WTC11 (cell line): ENCODE data around the gene ARMC8. TPM values are rescaled to one million over a fixed set of nuclear protein-coding genes. Genes with fewer than 3 reads are reported as not detected.

Source experiments
- ATAC-seq: fragments of 200-7000 bp; cut with Tn5 transposase; 2 replicates; pipeline ENCODE4 v1.10.0; 2021; ENCODE audit warnings: mild to moderate bottlenecking, moderate library complexity
- CTCF ChIA-PET: fragments of 300-600 bp; sonication (Branson Sonifier 250); formaldehyde crosslinking; loops from one replicate; lab custom pipeline; 2021; ENCODE audit warnings: antibody characterized with exemption; lab: Charles Lee
- POLR2A ChIA-PET: fragments of 350-600 bp; sonication (Branson Sonifier 250); formaldehyde crosslinking; loops from one replicate; lab custom pipeline; 2021; ENCODE audit warnings: antibody characterized with exemption; lab: Charles Lee
- DNase-seq: peaks from one replicate; pipeline ENCODE4 v3.0.0; 2021; ENCODE audit warnings: low spot score
- H3K27ac Mint-ChIP-seq: 2 replicates; pipeline ENCODE4 v1.8.0; 2021; ENCODE audit warnings: mixed read lengths
- H3K27me3 Mint-ChIP-seq: 2 replicates; pipeline ENCODE4 v1.8.0; 2021; ENCODE audit warnings: low read depth, mild to moderate bottlenecking, moderate library complexity, mixed read lengths
- H3K36me3 Mint-ChIP-seq: 2 replicates; pipeline ENCODE4 v1.8.0; 2021; ENCODE audit warnings: mixed read lengths
- H3K4me1 Mint-ChIP-seq: 2 replicates; pipeline ENCODE4 v1.8.0; 2022; ENCODE audit warnings: mixed read lengths
- H3K4me3 Mint-ChIP-seq: 2 replicates; pipeline ENCODE4 v1.8.0; 2021; ENCODE audit warnings: mild to moderate bottlenecking, moderate library complexity, mixed read lengths
- H3K9me3 Mint-ChIP-seq: 2 replicates; pipeline ENCODE4 v1.8.0; 2021; ENCODE audit warnings: mixed read lengths
- FOXP4 ChIP-seq: sonication (generic); formaldehyde crosslinking; IDR thresholded peaks from 2 replicates; pipeline ENCODE4 v1.8.0; 2022; ENCODE audit warnings: mild to moderate bottlenecking, missing genetic modification reagents
- GRHL2 ChIP-seq: fragments of 250-450 bp; sonication (Bioruptor Pico); IDR thresholded peaks from 2 replicates; pipeline ENCODE4 v1.8.0; 2022; ENCODE audit warnings: mild to moderate bottlenecking, moderate library complexity; ENCODE audit not compliant: insufficient replicate concordance, severe bottlenecking
- IRF2 ChIP-seq: sonication (generic); formaldehyde crosslinking; IDR thresholded peaks from 2 replicates; pipeline ENCODE4 v1.8.0; 2022; ENCODE audit warnings: low read depth, missing genetic modification reagents, borderline replicate concordance
- MLX ChIP-seq: sonication (generic); formaldehyde crosslinking; IDR thresholded peaks from 2 replicates; pipeline ENCODE4 v1.8.1; 2023; ENCODE audit warnings: mild to moderate bottlenecking, missing genetic modification reagents, moderate library complexity
- MXD4 ChIP-seq: fragments of 250-450 bp; sonication (Bioruptor Pico); IDR thresholded peaks from 2 replicates; pipeline ENCODE4 v1.8.0; 2021; ENCODE audit warnings: mild to moderate bottlenecking, moderate library complexity, borderline replicate concordance
- PRDM15 ChIP-seq: sonication (generic); formaldehyde crosslinking; IDR thresholded peaks from 2 replicates; pipeline ENCODE4 v1.8.0; 2022; ENCODE audit warnings: missing genetic modification reagents
- PREB ChIP-seq: sonication (generic); formaldehyde crosslinking; IDR thresholded peaks from 2 replicates; pipeline ENCODE4 v1.8.1; 2022; ENCODE audit warnings: mild to moderate bottlenecking, missing genetic modification reagents, moderate library complexity, borderline replicate concordance
- SOX15 ChIP-seq: fragments of 250-450 bp; sonication (Bioruptor Pico); IDR thresholded peaks from 2 replicates; pipeline ENCODE4 v1.9.0; 2021; ENCODE audit warnings: mild to moderate bottlenecking
- ZBTB43 ChIP-seq: sonication (generic); formaldehyde crosslinking; IDR thresholded peaks from 2 replicates; pipeline ENCODE4 v1.8.1; 2023; ENCODE audit warnings: mild to moderate bottlenecking, missing genetic modification reagents
- ZMAT4 ChIP-seq: fragments of 250-450 bp; sonication (Bioruptor Pico); IDR thresholded peaks from 2 replicates; pipeline ENCODE4 v1.9.0; 2021; ENCODE audit warnings: mild to moderate bottlenecking
- ZNF317 ChIP-seq: sonication (generic); formaldehyde crosslinking; IDR thresholded peaks from 2 replicates; pipeline ENCODE4 v1.8.1; 2023; ENCODE audit warnings: low read depth, mild to moderate bottlenecking, moderate library complexity, missing genetic modification reagents, borderline replicate concordance
- ZNF423 ChIP-seq: fragments of 250-450 bp; sonication (Bioruptor Pico); IDR thresholded peaks from 2 replicates; pipeline ENCODE4 v2.1.2; 2022; ENCODE audit warnings: mild to moderate bottlenecking, moderate library complexity
- ZNF425 ChIP-seq: fragments of 250-450 bp; sonication (Bioruptor Pico); conservative IDR thresholded peaks from 2 replicates; pipeline ENCODE4 v1.9.0; 2021; ENCODE audit warnings: mild to moderate bottlenecking
- total RNA-seq: library from RNA; stranded (reverse); gene quantifications from 3 replicates; pipeline ENCODE4 v1.2.3, GENCODE V29; 2021

Gene ARMC8
- total RNA-seq, 1 experiment from 2014 or later, result 44.9 TPM

- TF ChIP-seq PRDM15 (CRISPR knock-in tag), result no peak
- TF ChIP-seq, all 79 proteins: peak for 0
Observed at GRCh38 chr3:138297876-138298275, 110.8 kb downstream of the ARMC8 start (continued).

GRCh38 chr3:138300647-138301046, 113.5 kb downstream of the ARMC8 start:
- POLR2A ChIA-PET, result no interaction called here
- ATAC-seq, result no peak
- DNase-seq, result no peak
- Mint-ChIP-seq H3K4me1 (no peaks in the 10 kb centered on the region), H3K36me3 (peaks cover 22% of the 10 kb centered on the region), H3K9me3 (no peaks in the 10 kb centered on the region), H3K27me3 (no peaks in the 10 kb centered on the region; the same call in 1 of the 2 replicates), H3K4me3 (no peak overlapping the region), H3K27ac (no peak overlapping the region)
- TF ChIP-seq FOXP4, result no peak
- no peak for TF ChIP-seq ZBTB43 (CRISPR knock-in tag)
- no peak for TF ChIP-seq MXD4 (CRISPR knock-in tag)
- TF ChIP-seq ZMAT4, result no peak
- TF ChIP-seq ZNF423 (CRISPR knock-in tag), result no peak
- TF ChIP-seq, all 79 proteins: peak for 0
- CTCF ChIA-PET, result interaction anchor here (1.0 to 1.1 kb wide), 2 partner anchors 28 to 185 kb away, joined by 3 to 4 read pairs; partner anchors contain the start of gene DZIP1L

- POLR2A ChIA-PET, result no interaction called here
- no peak for TF ChIP-seq GRHL2 (CRISPR knock-in tag)
- no peak for TF ChIP-seq ZNF425 (CRISPR knock-in tag)
- TF ChIP-seq ZNF317, result no peak
- TF ChIP-seq IRF2 (CRISPR knock-in tag), result no peak
- TF ChIP-seq SOX15 (CRISPR knock-in tag), result no peak
- no peak for TF ChIP-seq PREB (CRISPR knock-in tag)
- no peak for TF ChIP-seq ZBTB43 (CRISPR knock-in tag)
- no peak for TF ChIP-seq MLX
- TF ChIP-seq, all 79 proteins: peak for 0
- CTCF ChIA-PET, result interaction anchor here (0.9 to 1.4 kb wide), 2 partner anchors 25 to 620 kb away, joined by 3 to 5 read pairs; no protein-coding TSS in a partner anchor
- no peak for DNase-seq
- no peak for ATAC-seq
- Mint-ChIP-seq H3K4me3 (no peak overlapping the region), H3K27me3 (peaks cover 15% of the 10 kb centered on the region), H3K9me3 (peaks cover 13% of the 10 kb centered on the region), H3K36me3 (peaks cover 16% of the 10 kb centered on the region), H3K4me1 (no peaks in the 10 kb centered on the region), H3K27ac (no peak overlapping the region)
Observed at GRCh38 chr3:138303474-138303873, 116.4 kb downstream of the ARMC8 start.
